NCI-H2227 treated with DMSO at 0.1 percent for 48 hours (cell line): ENCODE measurements around the gene ITPRIPL2.

ENCODE experiments used
- DNase-seq: peaks from one replicate; lab custom pipeline; 2025; lab: John Stamatoyannopoulos, UW

The ITPRIPL2 gene

DNA sequence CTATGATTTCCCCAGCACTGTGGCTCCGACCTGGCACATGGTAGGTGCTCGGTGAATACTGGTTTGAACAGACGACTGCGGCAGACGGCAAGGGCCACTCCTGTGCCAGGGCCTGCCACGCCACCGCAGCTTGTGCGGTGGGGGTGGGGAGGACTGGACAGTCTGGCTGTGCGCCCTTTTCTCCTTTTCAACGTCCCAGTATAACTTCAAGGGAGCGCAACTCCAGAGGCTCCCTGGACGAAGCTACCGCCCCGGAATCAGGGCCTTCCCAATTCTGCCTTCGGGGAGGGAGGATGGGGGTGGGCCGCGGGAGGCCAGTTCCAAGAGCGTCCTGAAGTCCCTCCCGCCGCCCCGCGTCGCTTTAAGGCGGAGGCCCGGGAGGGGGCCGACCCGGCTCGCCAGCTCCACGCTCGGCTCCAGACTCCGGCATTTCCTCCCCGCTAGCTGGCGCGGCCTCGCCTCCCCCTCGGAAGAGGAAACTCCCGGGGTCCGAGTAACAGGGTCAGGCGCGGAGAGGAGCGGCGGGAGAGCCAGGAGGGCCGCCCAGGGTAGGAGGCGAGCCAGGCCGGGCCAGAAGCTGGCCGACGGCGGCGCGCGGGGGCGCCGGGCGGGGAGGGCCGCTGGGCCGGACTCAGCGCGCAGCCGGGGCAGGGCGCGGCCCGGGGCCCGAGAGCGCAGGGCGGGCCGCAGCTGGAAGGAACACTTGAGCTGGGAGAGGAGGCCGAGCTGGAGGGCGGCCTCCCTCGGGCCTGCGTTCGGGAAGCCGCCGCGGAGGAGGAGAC is at the start of gene ITPRIPL2:
Gene ITPRIPL2, plus strand, starts transcription at position 388 of the 782 bp plus-strand sequence. CDS start 498 bp downstream, outside the sequence.
- DNase-seq = peak; percentile 44

DNA sequence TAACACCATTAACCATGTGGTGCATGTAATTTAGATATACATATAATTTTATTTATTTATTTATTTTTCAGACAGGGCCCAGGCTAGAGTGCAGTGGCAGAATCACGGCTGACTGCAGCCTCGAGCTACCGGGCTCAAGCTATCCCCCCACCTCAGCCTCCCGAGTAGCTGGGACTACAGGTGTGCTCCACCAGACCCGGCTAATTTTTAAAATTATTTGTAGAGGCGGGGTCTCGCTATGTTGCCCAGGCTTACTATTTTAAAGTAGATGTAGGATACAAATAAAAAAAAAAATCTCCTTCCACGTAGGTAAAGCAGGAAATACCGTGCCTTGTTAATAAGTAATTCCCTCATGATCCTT is 46.8 kb upstream of the ITPRIPL2 start:
- no peak for DNase-seq

DNA sequence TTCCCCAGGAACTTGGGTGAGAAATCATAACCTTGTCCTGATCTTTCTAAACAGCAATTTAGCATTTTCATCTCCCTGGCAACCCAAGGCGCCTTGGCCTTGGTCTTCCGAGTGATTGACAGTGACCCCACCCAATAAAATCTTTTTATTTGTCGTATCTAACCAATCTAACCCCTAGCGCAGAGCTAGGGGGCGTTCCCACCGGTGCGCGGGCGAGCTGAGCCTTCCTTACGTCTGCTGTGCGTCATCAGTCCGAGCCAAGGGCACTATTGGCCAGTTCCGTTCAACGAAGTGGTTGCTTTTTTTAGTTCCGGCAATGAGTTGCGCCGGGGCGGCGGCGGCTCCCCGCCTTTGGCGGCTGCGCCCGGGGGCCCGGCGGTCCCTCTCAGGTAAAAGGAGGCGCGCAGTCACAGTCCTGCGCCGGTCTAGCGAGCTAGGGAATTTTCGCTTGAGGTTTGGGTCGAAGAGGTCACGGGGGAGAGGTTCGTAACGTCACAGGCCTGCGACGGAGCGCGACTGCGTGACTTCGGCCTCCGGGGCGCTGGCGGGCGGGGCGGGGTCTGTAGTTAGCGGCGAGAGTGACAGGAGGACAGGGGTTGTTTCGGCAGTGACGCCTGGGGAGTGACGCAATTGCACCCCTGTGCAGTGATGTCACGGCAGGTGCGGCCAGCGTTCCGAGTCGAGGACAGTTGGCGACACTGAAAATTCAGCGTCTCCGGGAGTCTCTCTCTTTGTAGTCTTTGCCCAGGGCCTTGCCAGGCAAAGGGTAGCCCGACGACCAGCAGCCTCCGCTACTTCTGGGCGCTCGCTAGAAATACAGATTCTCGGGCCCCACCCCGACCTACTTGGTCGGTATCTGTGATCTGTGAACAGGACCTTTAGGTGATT is 46.2 kb upstream of the ITPRIPL2 start, which contains the start of gene COQ7:
Gene COQ7, plus strand, starts transcription at position 266 of the 888 bp plus-strand sequence. Its CDS starts 51 bp downstream, at position 317.
- peak; percentile 99 for DNase-seq

DNA sequence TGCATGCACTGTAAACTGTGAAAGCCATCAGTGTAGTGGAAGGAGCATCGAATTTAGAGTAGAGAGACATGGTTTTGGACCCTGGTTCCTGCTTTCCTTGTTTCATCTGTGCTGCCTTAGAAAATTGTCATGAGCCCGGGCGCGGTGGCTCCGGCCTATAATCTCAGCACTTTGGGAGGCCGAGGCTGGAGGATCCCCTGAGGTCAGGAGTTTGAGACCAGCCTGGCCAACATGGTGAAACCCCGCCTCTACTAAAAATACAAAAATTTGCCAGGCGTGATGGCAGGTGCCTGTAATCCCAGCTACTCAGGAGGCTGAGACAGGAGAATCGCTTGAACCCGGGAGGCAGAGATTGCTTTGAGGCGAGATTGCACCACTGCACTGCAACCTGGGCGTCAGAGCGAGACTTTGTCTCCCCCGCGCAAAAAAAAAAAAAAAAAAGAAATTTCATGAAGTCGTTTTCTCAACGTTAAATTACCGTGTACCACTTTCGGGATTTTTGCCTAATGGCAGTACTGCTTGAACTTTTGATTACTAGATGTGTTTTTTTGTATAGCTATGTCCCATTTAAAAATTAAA is 45.4 kb upstream of the ITPRIPL2 start:
- DNase-seq = no peak

DNA sequence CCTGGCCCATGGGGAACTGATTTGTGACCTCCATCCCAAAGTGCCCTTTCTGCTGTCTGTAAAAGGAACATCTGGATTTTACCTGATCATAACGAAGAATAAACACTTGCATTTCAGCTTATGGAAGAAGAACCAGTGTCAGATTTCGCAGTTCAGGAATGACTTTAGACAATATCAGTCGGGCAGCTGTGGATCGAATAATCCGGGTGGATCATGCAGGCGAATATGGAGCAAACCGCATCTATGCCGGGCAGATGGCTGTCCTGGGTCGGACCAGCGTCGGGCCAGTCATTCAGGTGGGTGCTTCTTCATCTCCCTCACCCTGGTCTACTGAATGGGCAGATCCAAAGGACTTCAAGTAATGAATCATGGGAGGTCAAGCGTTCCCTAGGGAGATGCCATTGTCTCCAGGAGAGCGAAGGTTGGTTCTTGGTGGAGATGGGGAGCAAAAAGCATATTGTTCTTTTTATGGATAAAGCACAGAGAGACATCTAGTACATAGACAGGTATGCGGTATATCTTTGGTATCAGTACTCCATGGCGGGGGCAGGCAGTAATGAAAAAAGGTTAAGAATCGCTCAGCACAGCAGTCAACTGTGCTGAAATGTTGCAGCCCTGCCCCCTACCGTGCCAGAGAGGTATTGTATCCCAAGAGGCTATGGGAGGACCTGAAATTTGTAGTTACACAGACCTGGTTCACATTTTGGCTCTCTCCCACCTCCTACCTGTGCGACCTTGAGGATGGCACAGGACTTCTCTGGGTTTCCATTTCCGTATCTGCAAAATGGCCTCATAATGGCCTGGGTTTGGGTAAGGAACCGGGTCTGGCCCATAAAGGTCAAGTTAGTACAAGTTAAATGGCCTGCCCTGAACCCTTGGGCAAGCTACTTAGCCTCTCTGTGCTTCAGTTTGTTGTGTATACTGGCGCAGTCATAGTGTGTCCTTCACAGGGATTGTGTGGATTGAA is 41.7 kb upstream of the ITPRIPL2 start:
- DNase-seq = peak; percentile 17

DNA sequence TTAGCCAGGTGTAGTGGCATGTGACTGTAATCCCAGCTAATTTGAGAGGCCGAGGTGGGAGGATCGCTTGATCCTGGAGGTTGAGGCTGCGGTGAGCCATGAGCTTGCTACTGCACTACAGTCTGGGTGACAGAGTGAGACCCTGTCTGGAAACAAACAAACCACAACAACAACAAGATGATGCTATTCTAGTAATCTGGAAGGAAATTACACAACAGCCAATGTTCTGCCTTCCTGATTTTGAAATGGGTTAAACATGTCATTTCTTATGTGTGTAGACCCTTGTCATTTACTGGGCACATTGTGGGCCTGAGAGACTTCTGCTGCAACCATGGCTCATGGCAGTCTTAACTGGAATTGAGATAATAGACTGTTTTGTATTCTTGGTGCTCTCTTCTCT is 40.4 kb upstream of the ITPRIPL2 start:
- no peak for DNase-seq

DNA sequence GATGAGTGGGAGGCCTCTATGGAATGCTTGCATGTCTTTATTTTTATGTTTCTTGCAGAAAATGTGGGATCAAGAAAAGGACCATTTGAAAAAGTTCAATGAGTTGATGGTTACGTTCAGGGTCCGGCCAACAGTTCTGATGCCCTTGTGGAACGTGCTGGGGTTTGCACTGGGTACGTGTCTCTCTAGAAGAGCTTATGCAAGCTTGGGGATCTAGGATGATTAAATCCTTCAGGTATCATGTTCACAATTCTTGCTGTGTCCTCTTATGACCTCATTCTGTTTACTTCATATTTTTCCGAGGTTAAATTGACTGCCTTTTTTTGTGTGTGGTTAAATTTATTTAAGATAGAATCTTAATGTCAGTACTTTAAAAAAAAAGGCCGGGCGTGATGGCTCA is 39.9 kb upstream of the ITPRIPL2 start:
- DNase-seq = no peak

DNA sequence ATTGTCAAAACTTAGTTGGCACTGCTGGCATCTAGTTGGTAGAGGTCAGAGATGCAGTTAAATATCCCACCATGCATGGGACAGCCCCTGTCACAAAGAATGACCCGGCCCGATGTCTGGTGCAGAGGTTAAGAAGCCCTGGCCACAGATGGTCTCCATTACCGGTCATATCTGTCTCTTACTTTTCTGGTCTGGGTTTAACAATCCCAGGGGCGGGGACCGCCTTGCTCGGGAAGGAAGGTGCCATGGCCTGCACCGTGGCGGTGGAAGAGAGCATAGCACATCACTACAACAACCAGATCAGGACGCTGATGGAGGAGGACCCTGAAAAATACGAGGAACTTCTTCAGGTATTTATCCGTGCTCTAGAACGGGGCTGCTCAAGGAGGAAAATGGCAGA is 38.3 kb upstream of the ITPRIPL2 start:
- no peak for DNase-seq

DNA sequence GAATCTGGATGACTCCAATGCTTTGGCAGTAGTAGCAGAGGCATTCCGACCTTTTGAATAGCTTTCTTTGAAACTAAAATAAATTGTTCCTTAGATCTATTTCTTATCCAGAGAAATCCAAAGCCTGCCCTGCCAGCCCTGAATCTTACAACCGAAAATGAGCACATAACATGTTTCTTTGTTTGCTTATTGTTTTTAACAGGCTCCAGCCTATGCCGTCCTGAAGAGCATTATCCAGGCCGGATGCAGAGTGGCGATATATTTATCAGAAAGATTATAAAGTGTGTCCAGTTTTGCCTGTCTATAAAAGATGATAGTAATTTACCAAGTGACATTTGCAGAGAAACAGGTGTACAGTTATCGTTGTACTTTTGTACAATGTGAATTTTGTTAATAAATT is 35.9 kb upstream of the ITPRIPL2 start:
- DNase-seq = no peak

DNA sequence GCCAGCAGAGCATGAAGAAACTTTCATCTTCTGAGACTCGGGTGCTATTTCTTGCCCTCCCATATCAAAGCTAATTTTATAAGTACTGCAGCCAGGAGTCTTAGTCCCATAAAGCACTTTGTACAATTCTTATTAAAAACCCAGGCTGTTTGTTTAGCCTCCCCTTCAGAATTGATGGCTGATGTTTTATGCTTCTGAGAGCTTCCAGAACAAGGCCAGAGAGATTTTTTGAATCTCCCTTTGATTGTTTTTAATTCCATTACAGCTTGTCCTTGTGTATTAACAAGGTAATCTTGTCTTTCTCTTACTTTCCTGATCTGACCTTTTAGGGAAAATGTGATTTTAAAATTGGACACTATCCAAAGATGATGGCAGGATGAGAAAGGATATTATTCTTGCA is 30.1 kb upstream of the ITPRIPL2 start:
- DNase-seq = no peak

DNA sequence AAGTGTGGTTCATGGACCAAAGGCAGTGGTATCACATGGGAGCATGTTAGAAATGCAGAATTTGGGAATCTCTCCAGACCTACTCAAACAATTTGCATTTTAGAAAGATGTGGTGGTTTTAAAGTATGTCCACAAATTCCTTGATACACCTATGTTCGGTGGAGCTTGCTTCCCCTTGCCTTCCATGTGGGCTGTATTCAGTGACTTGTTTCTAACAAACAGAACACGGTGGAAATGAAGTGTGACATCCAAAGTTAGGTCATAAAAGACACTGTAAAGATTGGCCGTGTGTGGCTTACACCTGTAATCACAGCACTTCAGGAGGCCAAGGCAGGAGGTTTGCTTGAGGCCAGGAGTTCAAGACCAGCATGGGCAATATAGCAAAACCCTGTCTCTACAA is 29.6 kb upstream of the ITPRIPL2 start:
- DNase-seq = no peak

DNA sequence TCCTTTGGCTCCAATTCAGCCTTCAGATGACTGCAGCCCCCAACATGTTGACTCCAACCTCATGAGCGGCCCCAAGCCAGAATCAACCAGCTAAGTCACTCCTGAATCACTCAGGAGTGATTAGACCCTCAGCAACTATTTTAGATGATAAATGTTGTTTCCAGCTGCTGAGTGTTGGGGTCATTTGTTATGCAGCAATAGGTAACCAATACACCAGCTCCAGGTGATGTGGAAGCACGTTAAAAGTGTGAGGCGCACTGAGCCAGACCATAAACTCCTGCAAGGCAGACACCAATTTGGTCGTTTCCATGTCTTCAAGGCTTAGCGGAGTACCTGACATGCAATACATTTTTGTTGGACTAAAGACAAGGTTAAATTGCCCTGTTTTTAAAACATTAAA is 28.9 kb upstream of the ITPRIPL2 start:
- no peak for DNase-seq

DNA sequence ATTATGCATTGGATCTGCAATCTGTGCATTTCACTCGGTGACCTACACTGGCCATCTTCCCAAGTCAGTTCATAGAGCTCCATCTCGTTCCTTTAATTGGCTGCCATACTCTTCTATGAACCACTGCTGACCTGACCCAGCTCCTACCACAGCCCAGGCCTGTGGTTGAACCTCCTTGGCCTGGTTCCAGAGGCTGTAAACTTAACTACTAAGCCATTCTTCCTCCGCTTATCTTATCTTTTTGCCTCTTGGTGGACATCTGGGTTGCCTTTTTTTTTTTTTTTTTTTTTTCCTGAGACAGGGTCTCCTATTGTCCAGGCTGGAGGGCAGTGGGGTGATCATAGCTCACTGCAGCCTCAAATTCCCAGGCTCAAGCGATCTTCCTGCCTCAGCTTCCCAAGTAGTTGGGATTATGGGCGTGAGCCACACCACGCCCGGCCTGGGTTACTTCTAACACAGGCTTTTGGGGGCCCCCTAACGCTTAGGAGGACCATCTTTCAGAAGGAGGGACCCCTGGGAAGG is 28.0 kb upstream of the ITPRIPL2 start:
- DNase-seq = no peak

DNA sequence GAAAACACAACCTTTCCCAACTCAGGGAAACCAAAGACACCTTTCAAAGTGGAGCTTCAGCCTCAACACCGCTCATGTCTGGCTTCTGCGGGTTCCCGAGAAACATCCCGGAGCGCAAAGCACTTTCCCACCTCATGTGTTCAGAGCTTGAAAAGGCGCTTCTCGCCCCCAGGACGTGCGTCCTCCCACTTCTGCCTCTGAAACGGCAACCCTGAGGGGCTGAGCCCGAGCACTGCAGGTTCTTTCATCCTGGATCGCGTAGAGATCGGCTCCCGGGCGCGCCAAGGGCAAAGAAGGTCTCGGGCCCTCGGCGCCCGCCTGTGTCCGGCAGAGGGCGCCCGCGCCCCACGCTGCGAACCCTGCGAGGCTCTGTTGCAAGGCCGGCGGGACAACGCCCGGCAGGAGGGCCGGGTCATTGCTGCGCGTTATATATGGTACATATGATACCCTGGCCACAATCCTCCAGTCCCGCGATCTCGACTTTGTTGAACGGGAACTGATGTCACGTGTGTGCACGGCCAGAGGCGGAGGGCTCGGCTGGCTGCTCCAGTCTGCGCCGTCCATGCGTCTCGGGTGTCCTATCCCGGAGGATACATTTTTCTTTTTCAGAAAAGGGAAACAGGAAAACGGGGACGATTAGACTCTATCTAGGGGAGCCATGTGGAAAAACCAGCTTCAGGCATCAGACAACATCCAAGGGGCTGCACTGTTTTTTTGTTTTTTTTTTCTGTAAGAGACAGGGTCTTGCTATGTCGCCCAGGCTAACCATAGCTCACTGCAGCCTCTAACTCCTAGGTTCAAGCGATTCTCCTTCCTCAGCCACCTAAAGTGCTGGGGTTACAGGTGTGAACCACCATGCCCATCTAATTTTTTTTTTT is 27.2 kb upstream of the ITPRIPL2 start:
- peak; percentile 83 for DNase-seq

DNA sequence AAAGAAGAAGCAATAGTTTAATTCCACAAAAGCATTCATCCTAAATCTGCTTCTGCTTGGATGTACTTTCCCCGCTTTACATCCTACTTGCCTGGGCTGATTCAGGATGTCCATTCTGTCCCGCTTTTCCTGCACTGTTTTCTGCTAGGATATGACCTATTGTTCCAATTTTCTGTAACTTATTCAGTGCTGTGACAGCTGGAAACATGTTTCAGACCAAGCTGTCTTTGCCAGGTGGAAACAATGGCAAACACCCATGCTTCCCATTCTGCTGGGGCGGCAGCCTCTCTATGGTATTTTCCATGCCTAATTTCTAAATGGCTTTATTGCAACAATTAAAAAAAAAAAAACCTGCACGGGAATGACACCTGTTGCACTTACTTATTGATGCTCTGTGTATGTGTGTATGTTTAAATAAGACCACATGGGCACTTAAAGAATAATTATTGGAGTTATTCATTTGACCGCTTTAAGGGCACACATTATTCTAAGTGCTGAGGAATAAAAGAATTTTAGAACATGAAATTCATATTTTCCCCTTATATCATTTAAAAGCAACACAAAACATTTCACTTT is 25.3 kb upstream of the ITPRIPL2 start:
- no peak for DNase-seq

DNA sequence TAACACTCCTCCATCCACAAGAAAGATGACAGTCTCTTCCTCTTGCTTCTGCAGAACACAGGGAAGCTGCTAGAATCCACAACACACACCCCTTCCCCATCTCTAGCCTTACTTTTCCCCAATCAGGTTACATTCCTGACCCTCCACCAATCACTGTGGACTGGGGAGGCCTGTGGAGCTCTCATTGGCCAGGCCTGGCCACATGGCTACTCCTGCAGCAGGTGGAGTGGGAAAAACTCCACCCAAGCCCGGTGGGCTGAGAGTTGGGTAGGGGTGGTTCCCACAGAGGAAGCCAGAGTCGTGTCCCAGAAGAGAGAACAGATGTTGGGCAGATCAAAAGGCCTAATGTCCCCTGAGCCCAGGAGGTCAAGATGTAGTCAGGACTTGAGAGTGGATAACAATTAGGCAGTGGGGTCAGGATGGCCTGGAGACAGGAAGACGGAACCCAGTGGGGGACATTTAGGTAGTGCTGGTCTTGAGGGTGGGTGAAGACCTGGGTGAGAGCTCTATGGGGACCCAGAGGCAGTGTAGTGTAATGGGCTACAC is 24.3 kb upstream of the ITPRIPL2 start:
- DNase-seq = no peak

DNA sequence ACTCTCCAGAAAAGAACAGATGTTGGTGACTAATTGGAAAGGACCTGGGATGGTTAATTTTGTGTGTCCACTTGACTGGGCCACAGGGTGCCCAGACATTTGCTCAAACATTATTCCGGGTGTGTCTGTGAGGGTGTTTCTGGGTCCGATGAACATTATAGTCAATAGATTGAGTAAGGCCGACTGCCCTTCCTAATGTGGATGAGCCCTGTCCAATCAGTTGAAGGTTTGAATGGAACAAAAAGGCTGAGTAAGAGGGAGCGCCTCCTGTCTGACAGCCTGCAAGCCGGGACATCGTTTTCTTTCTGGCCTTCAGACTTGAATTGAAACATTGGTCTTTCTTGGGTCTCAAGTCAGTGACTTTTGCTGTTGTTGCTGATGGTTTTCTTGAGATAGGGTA is 22.8 kb upstream of the ITPRIPL2 start:
- DNase-seq = no peak

DNA sequence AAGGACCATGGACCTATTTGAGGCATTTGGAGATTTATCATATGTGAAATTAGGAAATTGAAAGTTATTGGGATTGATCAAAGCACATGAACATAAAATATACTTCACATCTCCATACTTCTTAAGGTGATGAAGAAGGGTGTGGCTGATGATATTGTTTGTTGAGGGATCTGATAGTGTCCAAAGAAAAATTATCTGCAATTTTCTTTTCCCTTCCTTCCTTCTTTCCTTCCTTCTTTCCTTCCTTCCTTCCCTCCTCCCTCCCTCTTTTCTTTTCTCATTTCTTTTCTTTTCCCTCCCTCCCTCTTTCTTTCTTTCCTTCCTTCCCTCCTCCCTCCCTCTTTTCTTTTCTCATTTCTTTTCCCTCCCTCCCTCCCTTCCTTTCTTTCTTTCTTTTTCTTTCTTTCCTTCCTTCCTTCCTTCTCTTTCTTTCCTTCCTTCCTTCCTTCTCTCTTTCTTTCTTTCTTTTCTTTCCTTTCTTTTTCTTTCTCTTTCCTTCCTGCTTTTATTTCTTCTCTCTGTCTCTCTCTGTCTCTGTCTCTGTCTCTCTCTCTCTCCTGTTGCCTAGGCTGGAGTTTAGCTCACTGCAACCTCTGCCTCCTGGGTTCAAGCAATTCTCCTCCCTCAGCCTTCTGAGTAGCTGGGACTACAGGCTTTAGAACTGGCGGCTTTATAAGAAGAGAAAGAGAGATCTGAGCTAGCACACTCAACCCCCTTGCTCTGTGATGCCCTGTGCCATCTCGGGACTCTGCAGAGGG is 20.9 kb upstream of the ITPRIPL2 start:
- DNase-seq = no peak
